Measurements from ENCODE around the gene VWA1.
A peak's percentile ranks its signal among the peaks of the same experiment; 100 is the strongest.
"Not testable (repeated sequence)": the region's sequence is repeated elsewhere in the genome, so short reads cannot be mapped to it uniquely, and the experiment has no call there.

VWA1 gene

GRCh38 chr1:1438531-1439381 lies 3.3 kb downstream of the VWA1 start:
- DNase-seq: no peak

GRCh38 chr1:1439546-1440261 lies 4.2 kb downstream of the VWA1 start:
- DNase-seq: no peak

- no peak for DNase-seq
Measured at GRCh38 chr1:1440262-1441001, 4.9 kb downstream of the VWA1 start.

- peak; percentile 57 for DNase-seq
Measured at GRCh38 chr1:1441002-1441888, 5.8 kb downstream of the VWA1 start.

GRCh38 chr1:1442069-1442770 lies 6.7 kb downstream of the VWA1 start:
- no peak for DNase-seq

DNA sequence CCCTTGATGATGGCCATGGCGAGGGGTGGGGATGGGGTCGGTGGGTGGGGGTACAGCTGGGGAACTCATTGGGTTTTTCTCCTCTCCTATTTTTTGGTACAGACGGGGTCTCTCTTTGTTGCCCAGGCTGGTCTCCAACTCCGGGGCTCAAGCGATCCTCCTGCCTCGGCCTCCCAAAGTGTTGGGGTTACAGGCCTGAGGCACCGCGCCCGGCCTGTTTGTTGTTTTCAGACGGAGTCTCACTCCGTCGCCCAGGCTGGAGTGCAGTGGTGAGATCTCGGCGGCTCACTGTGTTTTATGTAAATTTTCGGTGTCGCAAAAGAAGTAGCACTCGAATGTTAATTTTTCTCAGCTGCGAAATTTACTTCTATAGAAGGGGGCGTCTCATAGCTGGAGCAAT lies 11.1 kb downstream of the VWA1 start:
- DNase-seq: not testable (repeated sequence)

DNA sequence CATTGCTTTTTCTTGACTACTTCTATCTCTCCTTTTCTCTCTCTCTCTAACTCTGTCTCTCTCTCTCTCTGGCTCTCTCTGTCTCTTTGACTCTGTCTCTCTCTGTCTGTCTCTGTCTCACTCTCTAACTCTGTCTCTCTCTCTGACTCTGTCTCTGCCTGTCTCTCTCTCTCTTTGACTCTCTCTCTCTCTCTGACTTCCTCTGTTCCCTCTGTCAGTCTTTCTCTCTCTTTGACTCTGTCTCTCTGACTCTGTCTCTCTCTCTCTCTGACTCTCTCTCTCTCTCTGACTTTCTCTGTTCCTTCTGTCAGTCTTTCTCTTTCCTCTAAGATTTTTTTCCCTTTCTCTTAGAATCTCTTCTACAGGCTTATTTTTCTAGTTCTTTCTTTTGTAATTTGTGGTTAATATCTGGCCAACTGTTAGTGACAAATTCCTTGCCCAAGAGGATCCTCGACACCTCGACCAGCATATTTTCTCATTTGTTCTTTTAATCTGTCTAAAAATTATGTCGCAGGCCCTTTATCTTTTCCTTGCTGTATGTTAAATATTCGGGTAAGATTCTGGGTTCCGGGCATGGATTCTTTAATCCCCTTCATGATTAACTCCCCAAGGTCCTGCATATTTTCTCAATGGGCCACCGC lies 13.7 kb downstream of the VWA1 start, which contains the start of gene ATAD3C:
TSS of gene ATAD3C (plus strand) at position 591 of the 641 bp plus-strand sequence. CDS start 995 bp downstream, outside the sequence.
- no peak for DNase-seq

- not testable (repeated sequence) for DNase-seq
Measured at GRCh38 chr1:1450616-1451015, 15.1 kb downstream of the VWA1 start.

DNA sequence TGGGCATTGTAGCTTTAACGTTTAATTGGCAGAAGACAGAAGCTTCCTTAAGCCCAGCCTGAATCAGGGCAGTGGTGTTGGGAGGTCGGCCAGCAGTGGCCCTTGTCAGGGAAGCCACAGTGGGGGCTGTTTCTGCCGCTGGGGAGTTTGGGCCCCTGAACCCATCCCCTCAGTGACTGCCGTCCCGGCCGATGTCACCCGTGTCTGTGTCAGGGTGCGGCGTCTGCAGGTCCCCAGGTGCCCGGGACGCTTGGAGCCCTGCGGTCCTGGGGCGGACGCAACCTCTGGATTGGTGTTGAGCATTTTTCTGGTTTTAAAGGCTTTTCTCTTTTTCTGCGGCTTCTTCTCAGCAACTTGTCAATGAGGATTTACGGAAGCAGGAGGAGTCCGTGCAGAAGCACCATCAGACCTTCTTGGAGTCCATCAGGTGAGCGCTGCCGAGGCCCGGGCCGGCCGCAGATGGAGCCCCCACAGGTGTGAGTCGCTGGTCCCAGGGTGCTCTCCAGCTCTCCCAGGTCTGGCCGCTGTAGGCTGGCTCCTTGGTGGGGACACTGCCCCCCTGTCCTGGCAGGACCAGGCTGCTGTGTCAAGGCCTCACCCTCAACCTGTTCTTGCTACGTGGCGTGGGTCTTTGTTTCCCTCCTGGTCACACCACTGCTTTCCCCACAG lies 16.3 kb downstream of the VWA1 start:
- no peak for DNase-seq

DNA sequence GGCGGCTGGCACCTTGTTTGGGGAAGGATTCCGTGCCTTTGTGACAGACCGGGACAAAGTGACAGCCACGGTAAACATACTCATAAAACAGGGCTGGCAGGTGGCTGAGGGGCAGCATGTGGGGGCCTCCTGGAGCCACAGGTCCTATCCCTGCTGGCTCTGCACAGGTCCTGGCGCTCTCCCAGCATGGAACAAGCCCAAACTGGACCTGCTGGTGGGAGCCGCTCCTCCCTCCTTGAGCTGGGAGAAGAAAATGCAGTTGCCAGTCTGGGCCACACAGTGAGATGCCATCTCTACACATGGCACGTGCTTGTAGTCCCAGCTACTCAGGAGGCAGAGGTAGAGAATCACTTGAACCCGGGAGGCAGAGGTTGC lies 16.9 kb downstream of the VWA1 start:
- not testable (repeated sequence) for DNase-seq

GRCh38 chr1:1452882-1453281 lies 17.4 kb downstream of the VWA1 start:
- DNase-seq: no peak

DNA sequence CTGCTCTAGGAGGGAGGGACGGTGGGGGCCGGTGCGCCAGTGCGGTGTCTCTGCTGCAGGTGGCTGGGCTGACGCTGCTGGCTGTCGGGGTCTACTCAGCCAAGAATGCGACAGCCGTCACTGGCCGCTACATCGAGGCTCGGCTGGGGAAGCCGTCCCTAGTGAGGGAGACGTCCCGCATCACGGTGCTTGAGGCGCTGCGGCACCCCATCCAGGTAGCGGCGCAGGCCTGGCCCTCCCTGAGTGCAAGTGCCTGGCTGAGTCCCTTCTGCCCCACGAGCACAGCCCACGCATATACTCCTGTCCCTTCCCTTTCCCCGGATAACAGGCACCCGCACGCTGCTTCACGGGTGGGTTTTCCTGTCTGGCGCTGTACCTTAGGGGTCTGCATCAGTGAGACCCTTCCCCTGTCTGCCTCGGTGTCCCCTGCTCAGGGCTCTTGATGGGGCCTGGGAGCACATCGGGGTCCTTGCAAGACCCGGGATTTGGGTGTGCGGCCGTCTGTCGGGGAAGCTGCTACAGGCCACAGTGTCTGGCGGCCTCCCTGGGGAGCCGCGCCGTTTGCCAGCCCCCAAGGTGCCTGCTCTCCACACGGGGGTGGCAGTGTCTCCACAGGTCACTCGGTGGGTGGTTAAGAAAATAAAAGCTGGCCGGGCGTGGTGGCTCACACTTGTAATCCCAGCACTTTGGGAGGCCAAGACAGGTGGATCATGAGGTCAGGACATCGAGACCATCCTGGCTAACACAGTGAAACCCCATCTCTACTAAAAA lies 19.0 kb downstream of the VWA1 start:
- DNase-seq: not testable (repeated sequence)

GRCh38 chr1:1455366-1455884 lies 19.9 kb downstream of the VWA1 start:
- DNase-seq: no peak

GRCh38 chr1:1455934-1456333 lies 20.4 kb downstream of the VWA1 start:
- DNase-seq: not testable (repeated sequence)

- DNase-seq: not testable (repeated sequence)
Measured at GRCh38 chr1:1456683-1457255, 21.3 kb downstream of the VWA1 start.

GRCh38 chr1:1459156-1459555 lies 23.7 kb downstream of the VWA1 start:
- not testable (repeated sequence) for DNase-seq

- not testable (repeated sequence) for DNase-seq
Measured at GRCh38 chr1:1459711-1460110, 24.2 kb downstream of the VWA1 start.

GRCh38 chr1:1460540-1461130 lies 25.1 kb downstream of the VWA1 start:
- no peak for DNase-seq
